ENCODE data around the gene SHB. TPM values are rescaled to one million over a fixed set of nuclear protein-coding genes. Genes with fewer than 3 reads are reported as not detected.
"Not testable (repeated sequence)": the region's sequence is repeated elsewhere in the genome, so short reads cannot be mapped to it uniquely, and the experiment has no call there.

SHB gene
- polyA plus RNA-seq, 1 donor: 9.1 TPM

GRCh38 chr9:37967014-37967760 lies 101.8 kb downstream of the SHB start:
- DNase-seq: no peak

GRCh38 chr9:37966412-37967013 lies 102.5 kb downstream of the SHB start:
- no peak for DNase-seq

GRCh38 chr9:37965676-37966345 lies 103.2 kb downstream of the SHB start:
- not testable (repeated sequence) for DNase-seq

GRCh38 chr9:37965116-37965515 lies 103.9 kb downstream of the SHB start:
- no peak for DNase-seq

GRCh38 chr9:37964740-37965081 lies 104.3 kb downstream of the SHB start:
- no peak for DNase-seq

- peak; percentile 61 for DNase-seq
Measured at GRCh38 chr9:37963936-37964739, 104.9 kb downstream of the SHB start.

GRCh38 chr9:37961351-37961750 lies 107.7 kb downstream of the SHB start:
- DNase-seq: no peak

- no peak for DNase-seq
Measured at GRCh38 chr9:37960631-37961030, 108.4 kb downstream of the SHB start.

GRCh38 chr9:37959976-37960375 lies 109.1 kb downstream of the SHB start:
- no peak for DNase-seq

- DNase-seq: no peak
Measured at GRCh38 chr9:37958154-37958553, 110.9 kb downstream of the SHB start.

GRCh38 chr9:37957664-37957953 lies 111.4 kb downstream of the SHB start:
- DNase-seq: no peak

- DNase-seq: no peak
Measured at GRCh38 chr9:37956904-37957663, 111.9 kb downstream of the SHB start.

- no peak for DNase-seq
Measured at GRCh38 chr9:37956423-37956820, 112.6 kb downstream of the SHB start.

- no peak for DNase-seq
Measured at GRCh38 chr9:37955781-37956422, 113.1 kb downstream of the SHB start.

GRCh38 chr9:37954581-37954981 lies 114.4 kb downstream of the SHB start:
- no peak for DNase-seq

- DNase-seq: no peak
Measured at GRCh38 chr9:37953775-37954437, 115.1 kb downstream of the SHB start.

- DNase-seq: no peak
Measured at GRCh38 chr9:37953206-37953774, 115.7 kb downstream of the SHB start.

GRCh38 chr9:37952731-37953130 lies 116.3 kb downstream of the SHB start:
- DNase-seq: no peak

GRCh38 chr9:37951671-37952449 lies 117.2 kb downstream of the SHB start:
- no peak for DNase-seq

- no peak for DNase-seq
Measured at GRCh38 chr9:37950561-37950960, 118.5 kb downstream of the SHB start.
